Measurements from ENCODE around the gene AXIN1. TPM values are rescaled to one million over a fixed set of nuclear protein-coding genes. Genes with fewer than 3 reads are reported as not detected.

The AXIN1 gene
- total and polyA plus RNA-seq, 2 donors (not counting 3 experiments of a cell fraction or from before 2014, with no cell fraction given): 8.3 to 21.9 TPM

DNA sequence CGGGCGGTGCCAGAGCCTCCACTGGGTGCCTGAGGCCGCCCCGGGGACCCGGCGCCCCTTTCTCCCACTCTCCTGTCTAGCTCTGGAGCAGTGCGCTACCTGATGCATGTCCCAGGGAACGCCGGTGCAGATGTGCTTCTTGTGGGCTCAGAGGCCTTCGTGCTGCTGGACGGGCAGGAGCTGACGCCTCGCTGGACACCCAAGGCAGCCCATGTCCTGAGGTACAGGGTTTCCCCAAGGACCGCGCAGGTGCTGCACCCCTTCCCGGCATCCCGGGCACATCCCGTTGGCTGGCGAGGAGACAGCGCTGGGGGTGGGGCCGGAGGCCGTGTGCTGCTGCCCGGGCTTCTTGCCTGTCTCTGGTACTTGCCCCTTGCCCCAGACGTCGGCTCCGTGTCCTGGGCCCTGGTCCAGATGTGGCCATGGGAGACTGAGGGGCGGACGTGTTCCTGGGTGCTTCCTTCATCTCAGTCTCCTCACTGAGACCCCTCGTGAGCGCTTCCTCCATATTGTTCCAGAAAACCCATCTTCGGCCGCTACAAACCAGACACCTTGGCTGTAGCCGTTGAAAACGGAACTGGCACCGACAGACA lies 89.2 kb downstream of the AXIN1 start:
- no peak for TF ChIP-seq CTCF (IDR thresholded peaks at IDR 0.05; ENCODE audit: extremely low read depth in 1 of 2, insufficient read depth in 1 of 2, low read depth in 1 of 2, low read length in 2 of 2)
- no peak for TF ChIP-seq EZH2 (IDR thresholded peaks at IDR 0.05; ENCODE audit: borderline replicate concordance, low read depth, low read length, severe bottlenecking)
- TF ChIP-seq MYC (IDR thresholded peaks at IDR 0.05; ENCODE audit: low read depth, low read length): no peak
- no peak for TF ChIP-seq GATA2 (IDR thresholded peaks at IDR 0.05; ENCODE audit: insufficient read depth, insufficient read length, low read depth, low read length)
- TF ChIP-seq MAX (IDR thresholded peaks at IDR 0.05; ENCODE audit: insufficient read depth, insufficient read length): no peak
- no peak for TF ChIP-seq JUN (IDR thresholded peaks at IDR 0.05; ENCODE audit: borderline replicate concordance, insufficient read depth, insufficient read length, low read depth)
- no peak for TF ChIP-seq POLR2AphosphoS5 (IDR thresholded peaks at IDR 0.05; ENCODE audit: insufficient read depth, low read depth, low read length)
- TF ChIP-seq POLR2A (IDR thresholded peaks at IDR 0.05; ENCODE audit: low read depth, low read length): no peak
- TF ChIP-seq FOS (IDR thresholded peaks at IDR 0.05; ENCODE audit: borderline replicate concordance, insufficient read depth, low read length): no peak
- Histone ChIP-seq H3K9me1 (replicated peaks; ENCODE audit: control insufficient read depth, extremely low read depth, insufficient read depth, low read length) (no peaks in the 10 kb centered on the region), H3K4me3 (replicated peaks in 1 of 3; ENCODE audit: insufficient read depth in 1 of 3, low read depth in 1 of 3, low read length in 3 of 3) (no peak overlapping the region), H4K20me1 (replicated peaks; ENCODE audit: control insufficient read depth, extremely low read depth, insufficient read depth, low read length) (no peaks in the 10 kb centered on the region), H3K36me3 (ENCODE audit: control insufficient read depth in 2 of 2, extremely low read depth in 1 of 2, insufficient read depth in 2 of 2, low read length in 2 of 2) (peaks cover 0 to 20% of the 10 kb centered on the region in 2 experiments), H3K27me3 (ENCODE audit: control insufficient read depth in 2 of 2, insufficient read depth in 2 of 2, low read length in 2 of 2) (no peaks in the 10 kb centered on the region), H2AFZ (ENCODE audit: low read depth, low read length) (no peak overlapping the region), H3K4me1 (ENCODE audit: control insufficient read depth, extremely low read depth, insufficient read depth, low read length) (no peaks in the 10 kb centered on the region), H3K4me2 (ENCODE audit: insufficient read depth, low read length) (no peak overlapping the region), H3K9ac (replicated peaks; ENCODE audit: extremely low read depth, insufficient read depth, low read length) (no peak overlapping the region), H3K27ac (ENCODE audit: insufficient read depth, low read depth, low read length) (no peak overlapping the region), H3K79me2 (ENCODE audit: control insufficient read depth, insufficient read depth, low read length) (no peaks in the 10 kb centered on the region), H3K9me3 (replicated peaks; ENCODE audit: control insufficient read depth, insufficient read depth, low read length) (no peaks in the 10 kb centered on the region)
- intact Hi-C loops (cut with micrococcal nuclease) (no loop called here), dilution Hi-C loops (cut with MboI; ENCODE audit: extremely low pct_ligation_motif_present, low sequenced_read_pairs) (no loop called here)
- DNase-seq (ENCODE audit: low read depth, low spot score) (no peak), FAIRE-seq (no peak)
- BruUV-seq (replicated peaks): no TSS peak
- POLR2A ChIA-PET: no interaction called here
- CTCF ChIA-PET: interaction anchor here (1.1 kb wide), 1 partner anchor 10 kb away, joined by 4 read pairs; no protein-coding TSS in a partner anchor

All from endothelial cell of umbilical vein (primary cell).